ENCODE measurements around the gene NUP210L.
A peak's percentile ranks its signal among the peaks of the same experiment; 100 is the strongest.

Gene NUP210L
- total RNA-seq, result 1.0 to 1.7 reads per million in 2 donors

DNA sequence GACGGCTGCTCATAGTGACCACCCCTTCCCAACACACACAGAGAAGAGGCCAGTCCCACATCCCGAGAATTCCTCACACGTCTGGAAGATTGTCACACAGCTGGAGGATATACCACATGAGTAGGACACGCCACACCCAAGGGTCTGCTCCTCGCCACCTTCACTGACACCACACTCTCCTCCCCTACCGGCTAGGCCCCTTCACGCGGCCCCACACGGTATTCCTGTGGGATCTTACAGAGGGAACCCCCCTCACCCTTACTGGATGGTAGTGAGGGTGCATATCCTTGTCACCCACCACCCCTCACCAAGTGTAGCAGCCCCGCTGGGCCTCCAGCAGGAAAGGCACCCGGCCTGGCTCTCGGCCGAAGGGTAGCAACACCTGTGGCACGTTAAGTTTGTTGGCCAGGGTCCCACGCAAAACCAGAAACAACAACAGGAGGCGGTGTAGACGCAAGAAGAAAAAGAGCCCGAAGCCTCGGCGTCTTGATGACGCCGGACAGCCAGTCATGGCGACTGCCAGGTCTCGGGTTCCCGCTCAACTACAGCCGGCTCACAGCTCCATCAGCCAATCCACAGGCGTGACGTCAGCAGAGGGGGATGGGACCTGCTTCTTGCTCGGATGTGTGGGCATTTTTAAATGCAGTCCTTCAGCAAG, at the start of gene NUP210L:
Gene NUP210L, minus strand, starts transcription at position 540 of the 658 bp plus-strand sequence.
- no peak for DNase-seq

DNA sequence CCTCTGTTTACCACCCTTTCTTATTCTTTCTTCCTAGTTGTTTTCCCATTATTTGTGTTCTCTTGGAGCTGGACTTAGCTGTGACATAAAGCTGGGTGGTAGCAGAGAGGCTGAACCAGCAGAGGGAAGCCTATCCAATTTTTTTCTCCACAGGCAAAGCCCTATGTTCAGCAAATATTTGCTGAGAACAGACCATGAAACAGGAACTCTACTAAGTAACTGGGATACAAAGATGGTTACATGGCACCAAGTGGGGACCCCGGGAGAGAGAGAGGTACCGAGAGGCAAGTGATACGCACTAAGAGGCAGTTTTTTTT, 44.6 kb upstream of the NUP210L start:
- DNase-seq, result no peak

DNA sequence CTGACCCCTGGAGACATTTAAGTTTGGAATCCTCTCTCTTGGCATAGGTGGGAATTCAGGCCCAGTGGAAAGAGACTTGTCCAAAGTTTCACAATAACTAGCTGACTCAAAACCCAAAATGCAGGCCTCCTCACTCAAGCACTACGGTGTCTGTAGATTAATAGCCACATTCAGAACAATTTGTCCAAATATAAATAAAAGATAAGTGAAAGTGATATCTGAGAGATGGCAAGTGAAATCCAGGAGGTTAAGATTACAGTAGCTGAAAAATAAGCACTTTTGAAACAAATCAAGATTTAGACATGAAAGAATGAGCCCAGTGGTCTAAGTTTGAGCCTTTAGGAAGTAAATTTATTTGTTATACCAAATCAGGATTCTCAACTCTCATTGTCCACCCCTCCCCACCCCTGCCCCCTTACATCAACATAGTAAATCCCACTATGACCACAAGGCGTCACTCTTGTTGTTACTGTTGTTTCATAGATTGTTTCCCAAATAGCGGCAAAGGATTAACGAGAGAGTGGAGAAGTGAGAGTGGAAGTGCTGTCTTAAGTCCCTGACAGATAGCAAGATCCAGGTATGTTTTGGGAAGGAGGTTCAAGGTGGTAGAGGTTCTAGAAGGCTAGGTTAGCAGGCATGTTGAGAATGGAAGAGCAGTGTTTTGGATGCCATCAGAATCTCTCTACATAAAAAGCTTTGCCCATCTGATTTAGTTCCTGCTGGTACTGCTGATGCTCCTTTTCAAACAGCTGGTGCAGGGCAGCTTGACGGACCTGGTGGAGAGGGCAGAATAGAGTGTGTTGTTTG, 44.1 kb upstream of the NUP210L start:
- DNase-seq, result no peak

DNA sequence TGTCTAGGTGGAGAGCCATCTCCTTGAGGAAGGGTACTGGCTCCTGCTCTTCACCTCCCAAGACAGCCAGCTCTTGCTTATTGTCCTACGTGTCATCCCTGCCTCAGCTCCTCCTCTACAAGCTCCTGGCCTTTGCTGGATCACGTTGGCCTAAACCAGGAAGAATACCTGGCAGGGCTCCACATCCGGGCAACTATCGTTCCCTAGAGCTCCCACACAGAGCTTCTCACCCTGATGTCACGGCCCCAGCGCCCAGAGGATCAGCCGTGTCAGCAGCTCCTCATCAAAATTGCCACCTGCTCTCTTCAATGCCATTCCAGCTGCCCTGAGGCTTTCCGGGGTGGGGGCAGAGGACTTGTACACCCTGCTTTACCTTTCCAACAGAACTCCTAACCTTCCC, 38.9 kb upstream of the NUP210L start:
- no peak for DNase-seq

DNA sequence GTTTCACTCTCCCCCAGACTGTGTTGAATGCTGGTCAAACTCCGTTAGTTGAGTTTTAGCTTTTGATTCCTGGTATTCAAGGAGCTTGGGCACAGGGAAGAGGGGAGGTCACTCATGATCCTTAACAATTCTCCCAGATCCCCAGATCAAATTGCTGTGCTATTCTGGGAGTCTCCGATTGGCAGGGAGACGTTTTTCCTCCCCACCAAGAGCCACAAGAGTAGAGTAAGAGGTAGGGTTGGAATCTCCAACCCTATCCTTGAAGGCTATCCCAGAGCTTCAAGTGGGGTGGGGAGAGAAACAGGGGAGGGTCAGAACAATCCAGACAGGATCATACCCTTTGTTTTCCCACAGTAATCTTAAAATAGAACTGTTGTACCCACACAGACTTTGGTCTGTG, 37.6 kb upstream of the NUP210L start:
- DNase-seq, result no peak

DNA sequence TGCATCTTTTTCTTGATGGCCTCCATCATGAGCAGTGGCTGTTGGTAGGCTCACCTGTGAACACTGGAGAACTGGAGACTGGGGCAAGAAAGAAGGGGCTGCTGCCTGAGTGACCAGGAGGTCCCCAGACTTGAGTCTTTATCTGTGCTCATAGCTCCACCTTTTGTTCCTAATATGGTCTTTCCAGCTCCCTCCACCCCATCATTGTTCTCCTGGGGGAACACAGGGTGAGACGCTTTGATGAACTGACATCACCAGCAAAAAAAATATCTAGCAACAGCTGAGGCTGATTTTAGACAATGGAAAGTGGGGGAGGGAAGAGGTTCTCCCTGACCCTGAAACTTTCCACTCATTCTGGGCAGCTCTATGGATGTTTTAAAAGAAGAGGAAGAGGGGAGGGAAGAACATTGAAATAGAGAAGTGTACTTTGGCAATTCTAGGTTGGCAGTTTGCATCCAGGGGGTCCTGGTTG, 37.2 kb upstream of the NUP210L start, which contains the start of gene TPM3:
Gene TPM3, minus strand, starts transcription at position 111 of the 472 bp plus-strand sequence. Its CDS starts 82 bp downstream, at position 29.
- DNase-seq, result no peak

DNA sequence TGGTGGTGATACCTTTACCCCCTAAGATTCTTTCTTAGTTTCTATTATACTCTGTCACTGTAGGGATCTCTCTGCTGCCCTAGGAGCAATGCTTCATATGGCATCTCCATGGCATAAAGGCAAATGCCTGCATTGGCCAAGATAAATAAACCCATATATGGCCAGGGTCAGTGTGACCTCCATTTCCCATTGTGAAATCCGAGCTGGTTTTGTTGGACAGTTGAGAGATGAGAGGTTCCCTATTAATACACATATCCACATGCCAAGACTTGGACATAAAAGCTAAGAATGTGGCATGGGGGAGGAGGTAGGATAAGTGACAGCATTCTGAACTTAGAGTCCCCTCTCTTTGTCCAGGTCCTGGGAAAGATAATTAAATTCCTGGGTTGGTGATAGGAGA, 35.7 kb upstream of the NUP210L start:
- DNase-seq, result no peak

DNA sequence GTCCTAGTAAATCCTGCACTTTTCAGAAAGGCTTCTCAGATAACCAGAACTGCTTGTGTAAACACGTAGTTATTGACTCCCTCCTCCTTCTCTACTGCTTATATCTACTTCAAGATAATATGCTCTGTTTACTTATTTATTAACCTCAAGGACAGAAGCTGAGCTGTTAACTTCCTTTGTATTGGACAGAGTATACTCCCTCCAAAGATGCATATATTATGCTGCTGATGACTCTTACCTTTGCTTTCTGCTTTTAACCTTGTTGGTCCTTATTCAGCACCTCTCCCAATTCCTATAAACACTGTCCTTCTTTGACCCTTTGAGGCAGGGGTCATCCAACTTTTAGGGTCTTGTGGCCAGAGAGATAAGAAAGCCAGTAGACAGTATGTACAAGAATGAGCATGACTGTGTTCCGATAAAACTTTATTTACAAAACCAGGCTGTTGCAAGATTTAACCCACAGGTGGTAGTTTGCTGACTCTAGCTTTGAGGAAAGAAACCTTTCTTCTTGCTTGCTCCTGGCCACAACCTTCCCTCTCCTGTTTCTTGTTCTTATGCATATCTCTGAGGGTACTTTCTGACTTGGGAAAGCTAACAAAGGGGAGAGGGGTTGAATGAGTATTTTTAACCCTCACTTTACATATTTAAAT, 32.1 kb upstream of the NUP210L start:
- no peak for DNase-seq

DNA sequence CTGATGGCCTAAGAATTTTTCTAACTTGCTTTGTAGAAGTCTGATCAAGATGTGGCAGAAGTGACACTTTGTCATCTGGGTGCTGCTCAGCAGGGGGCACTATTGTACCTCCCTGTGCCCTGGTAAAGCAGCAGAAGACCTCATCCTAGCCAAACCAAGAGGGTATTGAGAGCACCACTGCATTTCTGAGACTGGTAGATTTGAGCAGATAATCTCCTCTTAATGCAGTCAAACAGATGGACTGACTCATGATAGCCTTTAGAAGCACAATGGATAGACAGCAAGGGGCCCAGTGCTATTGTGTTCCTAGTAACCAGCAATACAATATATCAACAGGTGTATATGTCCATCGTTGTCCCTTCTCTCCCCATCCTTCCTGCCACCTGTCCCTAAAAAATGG, 31.3 kb upstream of the NUP210L start:
- no peak for DNase-seq

DNA sequence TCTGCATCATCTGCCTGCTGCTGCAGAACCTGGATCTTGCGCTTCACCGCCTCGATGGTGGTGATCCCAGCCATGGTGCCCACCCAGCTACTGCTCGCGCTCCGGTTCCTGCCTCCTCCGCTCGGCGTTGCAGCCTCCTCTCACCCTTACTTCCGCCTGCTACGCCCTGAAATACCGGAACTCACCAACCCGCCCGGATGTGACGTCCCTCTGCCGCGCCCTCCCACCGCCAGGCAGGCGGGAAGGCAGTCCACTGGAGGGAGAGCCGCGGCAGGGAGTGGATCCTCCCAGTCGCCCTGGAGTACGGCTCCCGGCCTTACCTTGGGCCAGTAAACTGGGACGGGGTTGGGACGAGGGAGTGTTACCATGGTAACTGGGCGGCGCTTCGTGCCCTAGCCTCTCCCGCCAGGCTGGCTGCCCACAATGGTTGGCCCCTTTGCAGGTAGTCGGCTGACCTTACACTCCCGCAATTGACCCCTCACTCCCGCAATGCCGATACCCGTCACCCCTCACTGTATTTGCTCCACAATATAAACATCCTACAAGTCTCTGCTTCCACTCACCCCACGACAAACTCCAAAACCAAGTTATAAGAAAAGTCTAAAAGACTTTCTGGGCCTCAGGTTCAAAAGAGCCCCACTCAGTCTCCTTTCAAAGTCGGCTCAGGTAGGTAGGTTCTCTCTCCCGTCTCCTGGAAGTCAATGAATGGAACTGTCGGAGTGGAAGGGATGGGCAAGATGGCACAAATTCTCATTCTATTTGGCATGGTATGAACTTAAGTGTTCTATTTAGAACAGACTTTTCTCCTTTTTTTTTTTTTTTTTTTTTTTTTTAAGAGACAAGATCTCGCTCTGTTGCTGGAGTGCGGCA, 28.4 kb upstream of the NUP210L start:
- DNase-seq, result peak; percentile 86

DNA sequence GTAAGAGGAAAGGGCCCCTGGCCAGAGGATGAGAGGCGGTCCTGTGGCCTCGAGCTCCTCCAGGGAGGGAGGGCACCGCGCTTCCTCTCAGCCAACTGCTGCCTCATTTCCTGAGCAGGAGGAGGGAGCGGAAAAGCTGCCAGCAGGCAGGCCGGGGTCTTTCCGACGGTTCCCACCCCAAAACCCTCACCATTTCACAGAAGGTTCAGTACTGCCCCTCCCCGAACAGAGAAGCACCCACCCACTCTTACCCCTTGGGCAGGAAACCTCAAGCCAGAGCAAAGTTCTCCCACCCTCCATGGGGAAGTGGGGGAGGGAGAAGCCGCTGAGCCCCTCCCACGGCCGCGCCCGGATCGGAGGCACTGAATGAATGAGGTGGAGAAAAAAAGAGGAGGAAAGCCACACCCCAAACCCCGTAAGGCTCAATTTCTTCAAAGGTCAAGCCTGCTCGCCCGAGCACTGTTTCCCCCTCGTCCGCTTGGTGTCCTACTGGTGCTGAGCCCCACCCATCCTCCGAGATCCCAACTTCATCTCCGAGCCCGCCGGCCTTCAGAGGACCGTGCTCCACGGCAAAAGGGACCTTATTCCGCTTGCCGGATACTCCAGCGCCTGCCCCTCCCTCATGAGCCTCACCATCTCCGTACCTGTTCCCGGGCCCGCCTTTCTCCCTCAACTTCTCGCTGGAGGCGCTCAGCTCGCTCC, 27.6 kb upstream of the NUP210L start:
- peak; percentile 36 for DNase-seq

DNA sequence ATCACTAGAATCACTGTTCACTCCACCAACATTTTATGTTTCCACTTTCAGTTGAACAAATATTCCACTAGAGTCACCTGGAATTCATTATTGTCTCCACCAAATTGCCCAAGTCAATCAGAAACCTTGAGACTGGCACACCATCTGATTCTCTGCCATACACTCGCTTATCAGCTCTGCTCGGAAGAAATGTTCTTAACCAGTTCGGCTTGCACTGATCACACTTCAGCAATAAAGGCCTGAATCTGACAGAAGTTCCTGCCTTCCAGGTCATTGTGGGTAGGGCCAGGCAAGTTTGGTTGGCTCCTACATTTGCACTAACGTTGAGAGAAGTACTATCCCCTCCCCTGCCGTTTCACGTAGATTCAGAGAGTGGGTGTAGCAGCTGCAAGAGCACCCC, 27.1 kb upstream of the NUP210L start:
- DNase-seq, result no peak

DNA sequence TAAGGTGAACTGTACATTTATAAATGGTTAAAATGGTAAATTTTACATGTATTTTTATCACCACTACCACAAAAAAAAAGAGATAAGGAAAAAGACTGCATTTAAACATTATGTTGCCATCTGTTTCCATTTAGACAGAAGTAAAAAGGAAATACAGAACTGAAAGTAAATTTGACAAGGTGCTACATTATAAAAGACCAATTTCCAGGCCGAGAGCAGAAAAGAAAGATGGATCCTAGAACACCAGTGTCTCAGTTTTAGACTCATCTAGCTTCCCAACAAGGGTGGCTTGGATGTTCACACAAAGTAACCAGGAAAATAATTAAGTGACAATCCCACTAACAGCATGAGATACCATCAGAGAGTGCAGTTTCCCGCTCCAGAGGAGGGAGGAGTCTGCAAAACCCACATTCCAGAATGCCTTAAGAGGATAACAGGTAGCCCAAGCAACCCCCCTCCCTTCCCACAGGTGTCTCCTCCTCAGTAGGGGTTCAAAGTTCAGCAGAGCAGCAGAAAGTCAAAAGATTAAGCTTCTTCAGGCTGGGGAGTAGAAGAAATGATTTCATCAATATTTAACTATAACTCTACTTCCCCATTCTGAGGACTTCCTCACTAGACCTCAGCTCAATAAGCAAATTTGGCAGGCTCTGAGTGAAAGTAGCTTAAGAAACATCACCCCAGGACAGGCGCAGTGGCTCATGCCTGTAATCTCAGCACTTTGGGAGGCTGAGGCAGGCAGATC, 25.2 kb upstream of the NUP210L start:
- no peak for DNase-seq

DNA sequence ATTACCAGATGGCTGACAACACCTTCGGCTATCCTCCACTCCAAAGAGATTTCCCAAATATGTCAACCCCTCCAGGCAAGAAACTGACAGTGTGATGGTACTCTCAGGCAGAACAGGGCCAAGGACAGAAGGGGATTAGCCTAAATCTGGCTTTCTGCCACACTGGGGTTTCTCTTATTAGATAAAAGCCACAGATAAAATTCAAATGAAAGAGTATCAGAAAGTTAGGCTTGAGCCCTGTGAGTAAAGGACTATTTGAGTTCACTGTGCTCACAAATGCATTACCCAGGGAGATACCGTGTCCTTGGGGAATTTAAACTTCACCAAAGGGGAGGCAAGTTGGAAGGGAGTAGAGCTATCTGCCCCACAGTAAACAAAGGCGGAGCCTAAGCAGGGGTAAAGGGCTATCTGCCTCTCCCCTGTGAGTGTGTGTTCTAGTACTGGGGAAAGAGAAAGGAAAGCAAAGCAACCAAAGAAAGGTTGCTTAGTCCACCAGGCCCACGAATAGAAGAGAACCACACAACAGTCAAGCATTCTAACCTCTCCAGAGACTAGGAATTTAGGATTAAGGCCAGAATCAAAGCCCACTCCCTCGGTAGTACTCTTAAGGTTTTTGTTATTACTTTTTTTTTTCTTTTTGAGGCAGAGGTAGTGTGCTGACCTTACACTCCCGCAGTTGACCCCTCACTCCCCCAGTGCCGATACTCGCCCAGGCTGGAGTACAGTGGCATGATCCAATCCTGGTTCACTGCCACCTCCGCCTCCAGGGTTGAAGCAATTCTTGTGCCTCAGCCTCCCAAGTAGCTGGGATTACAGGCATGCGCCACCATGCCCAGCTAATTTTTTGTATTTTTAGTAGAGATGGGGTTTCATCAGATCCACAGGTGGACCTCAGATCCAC, 24.3 kb upstream of the NUP210L start:
- no peak for DNase-seq

DNA sequence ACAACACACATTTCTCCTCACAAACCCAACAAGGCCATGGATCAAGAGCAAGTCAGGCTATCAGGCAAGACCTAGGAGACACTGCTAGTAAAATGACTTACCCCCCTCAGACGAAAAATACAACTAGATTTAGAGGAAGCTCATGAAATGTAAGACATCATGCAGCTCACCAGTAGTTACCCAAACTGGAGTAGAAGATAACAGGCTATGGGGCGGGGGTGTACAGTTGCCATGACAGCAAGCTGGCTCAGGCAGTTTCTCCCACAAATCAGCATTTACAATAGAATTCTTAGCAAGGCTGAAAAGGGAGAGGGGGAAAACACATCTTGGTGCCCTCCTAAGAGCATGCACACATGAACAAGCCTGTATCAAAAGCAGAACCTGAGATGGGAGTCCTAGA, 23.1 kb upstream of the NUP210L start:
- no peak for DNase-seq

DNA sequence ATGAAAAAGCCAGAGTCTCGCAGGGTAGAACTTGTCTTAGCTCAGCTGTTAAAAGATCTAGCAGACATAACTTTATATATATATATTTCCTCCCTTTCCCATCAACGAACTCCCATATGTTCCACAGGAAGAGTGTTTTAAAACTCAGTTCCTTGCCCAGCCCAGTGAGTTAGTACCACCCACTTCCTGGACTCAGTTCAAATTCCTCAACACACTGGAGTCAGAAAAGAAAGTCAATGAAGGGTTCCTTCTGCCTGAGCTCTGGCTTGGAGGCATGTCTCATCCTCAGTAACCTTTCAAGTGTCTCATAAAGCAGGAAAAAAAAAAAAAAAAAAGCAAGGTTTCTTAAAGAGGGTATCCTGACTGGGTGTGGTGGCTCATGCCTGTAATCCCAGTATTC, 21.5 kb upstream of the NUP210L start:
- DNase-seq, result no peak

DNA sequence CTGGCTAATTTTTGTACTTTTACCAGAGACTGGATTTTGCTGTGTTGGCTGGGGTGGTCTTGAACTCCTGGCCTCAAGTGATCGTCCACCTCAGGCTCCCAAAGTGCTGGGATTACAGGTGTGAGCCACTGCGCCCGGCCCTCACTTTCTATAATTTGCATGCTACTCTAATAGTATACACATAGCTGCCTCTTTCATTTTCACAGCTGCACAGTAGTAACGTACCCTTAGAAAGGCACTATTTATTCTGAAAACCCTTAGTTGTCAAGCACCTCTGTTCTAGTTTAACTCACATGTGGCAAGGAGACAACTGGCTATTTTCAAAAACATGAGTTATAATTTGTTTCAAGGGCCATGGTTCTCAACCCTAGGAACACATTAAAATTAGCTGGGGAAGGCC, 19.8 kb upstream of the NUP210L start:
- DNase-seq, result no peak

DNA sequence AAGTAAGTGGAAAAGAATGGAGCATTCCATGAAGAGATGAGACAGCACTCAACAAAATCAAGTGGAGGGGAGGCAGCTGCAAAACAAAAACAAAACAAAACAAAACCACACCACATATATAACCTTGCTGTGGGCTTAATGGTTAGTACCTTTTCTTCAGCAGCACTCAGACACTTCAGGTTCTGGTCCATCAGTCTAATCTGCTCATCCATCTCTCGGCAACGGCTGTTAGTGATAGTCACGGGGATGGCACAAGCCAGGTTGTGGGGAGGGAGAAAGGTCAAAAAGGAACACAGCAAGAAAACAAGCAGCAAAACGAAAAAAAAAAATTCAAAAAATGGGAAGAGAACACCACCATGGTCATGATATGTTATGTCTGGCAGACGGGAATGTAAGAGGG, 17.0 kb upstream of the NUP210L start:
- DNase-seq, result no peak

DNA sequence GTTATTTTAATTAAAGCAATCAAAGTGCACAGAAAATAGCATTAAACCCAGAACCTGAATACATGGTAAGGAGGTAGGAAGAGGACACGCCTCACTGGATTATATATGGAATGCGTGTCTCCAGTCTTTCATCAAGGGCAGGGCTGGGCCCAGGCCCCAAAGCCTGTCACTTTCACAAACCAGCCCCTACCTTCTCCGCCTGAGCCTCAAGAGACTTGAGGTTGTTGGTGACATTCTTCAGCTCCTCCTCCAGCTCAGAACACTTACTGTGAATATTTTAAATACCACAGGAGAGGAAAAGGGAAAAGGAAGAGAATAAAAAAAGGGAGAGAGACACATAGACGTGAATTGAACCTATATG, 16.3 kb upstream of the NUP210L start:
- DNase-seq, result no peak

DNA sequence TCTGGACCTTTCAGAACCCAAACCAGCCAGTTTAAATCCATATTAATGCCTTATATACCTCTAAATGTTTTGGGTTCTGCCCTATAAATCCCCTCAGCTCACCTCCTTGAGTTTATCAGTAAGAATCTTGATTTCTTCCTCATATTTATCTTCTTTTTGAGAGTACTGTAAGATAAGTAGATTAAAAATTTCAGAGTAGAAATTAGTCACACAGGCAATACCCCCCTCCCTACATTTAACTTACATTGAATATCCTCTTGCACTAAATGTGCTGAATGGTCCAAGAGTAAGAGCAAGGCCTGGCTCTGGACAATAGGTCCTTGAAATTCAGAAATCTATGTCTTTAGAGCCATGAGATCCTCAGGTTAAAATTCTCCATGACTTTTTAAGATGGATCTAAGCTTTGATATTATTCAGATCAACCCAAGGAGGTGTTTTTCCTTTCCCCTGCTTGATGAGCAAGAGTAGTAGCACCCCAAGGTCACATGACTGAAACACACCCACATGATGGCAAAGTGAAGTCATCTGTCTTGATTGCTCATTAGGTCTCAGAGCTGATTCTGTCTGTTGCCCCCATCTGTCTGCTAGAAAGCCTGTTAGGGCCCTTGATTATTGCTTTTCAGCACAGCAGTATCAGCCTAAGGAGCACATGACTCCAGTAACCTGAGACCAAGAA, 15.8 kb upstream of the NUP210L start:
- no peak for DNase-seq
